PC-9 (cell line): ENCODE data around the gene FLAD1.

Experiments used
- EZH2 ChIP-seq: fragments of 200-600 bp; sonication (generic); IDR thresholded peaks from 2 replicates; pipeline ENCODE4 v1.8.0; 2017; ENCODE audit warnings: antibody characterized with exemption, low read depth
- TF ChIP-seq, protein P1 (sequence below): fragments of 200-600 bp; sonication (generic); conservative IDR thresholded peaks from 2 replicates; pipeline ENCODE4 v1.6.1; 2017; ENCODE audit warnings: mixed run types, antibody characterized with exemption, mild to moderate bottlenecking, moderate library complexity

- TF ChIP-seq, protein P1, sequence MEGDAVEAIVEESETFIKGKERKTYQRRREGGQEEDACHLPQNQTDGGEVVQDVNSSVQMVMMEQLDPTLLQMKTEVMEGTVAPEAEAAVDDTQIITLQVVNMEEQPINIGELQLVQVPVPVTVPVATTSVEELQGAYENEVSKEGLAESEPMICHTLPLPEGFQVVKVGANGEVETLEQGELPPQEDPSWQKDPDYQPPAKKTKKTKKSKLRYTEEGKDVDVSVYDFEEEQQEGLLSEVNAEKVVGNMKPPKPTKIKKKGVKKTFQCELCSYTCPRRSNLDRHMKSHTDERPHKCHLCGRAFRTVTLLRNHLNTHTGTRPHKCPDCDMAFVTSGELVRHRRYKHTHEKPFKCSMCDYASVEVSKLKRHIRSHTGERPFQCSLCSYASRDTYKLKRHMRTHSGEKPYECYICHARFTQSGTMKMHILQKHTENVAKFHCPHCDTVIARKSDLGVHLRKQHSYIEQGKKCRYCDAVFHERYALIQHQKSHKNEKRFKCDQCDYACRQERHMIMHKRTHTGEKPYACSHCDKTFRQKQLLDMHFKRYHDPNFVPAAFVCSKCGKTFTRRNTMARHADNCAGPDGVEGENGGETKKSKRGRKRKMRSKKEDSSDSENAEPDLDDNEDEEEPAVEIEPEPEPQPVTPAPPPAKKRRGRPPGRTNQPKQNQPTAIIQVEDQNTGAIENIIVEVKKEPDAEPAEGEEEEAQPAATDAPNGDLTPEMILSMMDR, result no peak
- no peak for TF ChIP-seq EZH2
Observed at GRCh38 chr1:154972213-154972516, 11.0 kb upstream of the FLAD1 start.
